Small intestine (tissue), 7 donors: ENCODE data around the gene MAP4K4. TPM values are rescaled to one million over a fixed set of nuclear protein-coding genes. Genes with fewer than 3 reads are reported as not detected.
A peak's percentile ranks its signal among the peaks of the same experiment; 100 is the strongest.
"Not testable (repeated sequence)": the region's sequence is repeated elsewhere in the genome, so short reads cannot be mapped to it uniquely, and the experiment has no call there.

Source experiments
- DNase-seq, 2 donors: peaks; one replicate each; pipeline versions ENCODE4 v3.0.0 to v3.0.0-alpha.2; 2013
- FAIRE-seq: peaks from 2 replicates; lab custom pipeline; 2012; peaks lifted over from hg19 to GRCh38; lab: Jason Lieb, UNC
- H3K27ac ChIP-seq, 3 donors: one replicate each; pipeline ENCODE4 v1.5.1; 2013; ENCODE audit warnings: low read length in 2 of 3, mild to moderate bottlenecking in 2 of 3, control low read depth in 1 of 3, inconsistent platforms in 1 of 3, low read depth in 1 of 3, moderate library complexity in 1 of 3
- H3K27me3 ChIP-seq, 3 donors: one replicate each; pipeline ENCODE4 v1.6.1; 2013; ENCODE audit warnings: low read length in 3 of 3, inconsistent platforms in 1 of 3; ENCODE audit not compliant: control insufficient read depth in 3 of 3, insufficient read depth in 3 of 3
- H3K36me3 ChIP-seq, 3 donors: one replicate each; pipeline ENCODE4 v1.6.1; 2013; ENCODE audit warnings: low read length in 3 of 3, inconsistent platforms in 1 of 3, low read depth in 1 of 3, mild to moderate bottlenecking in 1 of 3, moderate library complexity in 1 of 3; ENCODE audit not compliant: control insufficient read depth in 3 of 3, insufficient read depth in 2 of 3
- H3K4me1 ChIP-seq, 3 donors: one replicate each; pipeline ENCODE4 v1.6.1; 2013; ENCODE audit warnings: low read length in 2 of 3, inconsistent platforms in 1 of 3, low read depth in 1 of 3, mild to moderate bottlenecking in 1 of 3, moderate library complexity in 1 of 3; ENCODE audit not compliant: control insufficient read depth in 3 of 3, insufficient read depth in 2 of 3
- H3K4me3 ChIP-seq, 3 donors: one replicate each; pipeline ENCODE4 v1.5.1; 2013; ENCODE audit warnings: low read length in 3 of 3, control low read depth in 1 of 3, inconsistent platforms in 1 of 3, low read depth in 1 of 3, mild to moderate bottlenecking in 1 of 3, moderate library complexity in 1 of 3
- H3K9me3 ChIP-seq, 2 donors: one replicate each; pipeline ENCODE4 v1.6.1; 2013; ENCODE audit warnings: low read depth in 1 of 2, low read length in 1 of 2; ENCODE audit not compliant: control insufficient read depth in 2 of 2, insufficient read depth in 1 of 2
- WGBS, 3 donors: extraction: QIAGEN DNeasy Blood & Tissue Kit; methylation state at CpG; one replicate each; pipeline ENCODE4 v1.1.7; 2013; 5-methylcytosine and 5-hydroxymethylcytosine counted together
- polyA plus RNA-seq, 4 donors: library from polyadenylated mRNA; stranded (reverse) in 3 of 4; unstranded in 1 of 4; fragments of 200-250 nt in 3 of 4; fragments of 120-200 nt in 1 of 4; gene quantifications; one replicate each; pipeline versions ENCODE4 v1.2.1 to v1.2.3, GENCODE V29; 2013
- donor health status: healthy with polysubstance abuse.
- donor health status: control.
- donor health status: control.
- donor health status: Bipolar disorder and iron deficiency.
- donor health status: healthy.

MAP4K4 gene
- polyA plus RNA-seq, 4 donors = 8.5 to 26.5 (median 13.8) TPM

DNA sequence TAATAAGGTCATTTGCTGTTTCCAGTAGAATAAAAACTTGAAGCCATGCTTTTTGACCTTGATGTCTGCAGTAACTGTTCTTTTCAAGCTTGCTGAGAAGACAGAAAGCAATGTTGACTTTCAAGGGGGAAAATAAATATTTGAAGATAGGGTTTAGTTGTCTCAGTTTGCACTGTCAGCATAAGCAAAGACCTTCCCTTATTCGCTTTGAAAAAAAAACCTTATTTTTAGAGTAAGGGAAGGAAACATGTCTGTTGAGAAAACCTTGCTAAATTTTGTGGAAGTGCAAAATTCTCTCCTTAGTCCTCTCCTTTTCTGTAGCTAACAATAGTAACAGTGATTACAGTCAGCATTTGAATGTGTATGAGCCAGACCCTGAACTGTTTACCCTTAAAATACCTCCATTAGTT lies 43.1 kb downstream of the MAP4K4 start:
- FAIRE-seq = no peak
- 68 to 96% (median 81%) methylated on average over 1 of the region's 1 CpG for WGBS, 3 donors
- Histone ChIP-seq H3K4me3 (no peak overlapping the region), H3K4me1 (peaks cover 4 to 31% (median 17%) of the 10 kb centered on the region in 3 donors), H3K27ac (no peak overlapping the region), H3K36me3 (no peaks in the 10 kb centered on the region), H3K9me3 (no peaks in the 10 kb centered on the region), H3K27me3 (no peaks in the 10 kb centered on the region)
- no peak for DNase-seq

DNA sequence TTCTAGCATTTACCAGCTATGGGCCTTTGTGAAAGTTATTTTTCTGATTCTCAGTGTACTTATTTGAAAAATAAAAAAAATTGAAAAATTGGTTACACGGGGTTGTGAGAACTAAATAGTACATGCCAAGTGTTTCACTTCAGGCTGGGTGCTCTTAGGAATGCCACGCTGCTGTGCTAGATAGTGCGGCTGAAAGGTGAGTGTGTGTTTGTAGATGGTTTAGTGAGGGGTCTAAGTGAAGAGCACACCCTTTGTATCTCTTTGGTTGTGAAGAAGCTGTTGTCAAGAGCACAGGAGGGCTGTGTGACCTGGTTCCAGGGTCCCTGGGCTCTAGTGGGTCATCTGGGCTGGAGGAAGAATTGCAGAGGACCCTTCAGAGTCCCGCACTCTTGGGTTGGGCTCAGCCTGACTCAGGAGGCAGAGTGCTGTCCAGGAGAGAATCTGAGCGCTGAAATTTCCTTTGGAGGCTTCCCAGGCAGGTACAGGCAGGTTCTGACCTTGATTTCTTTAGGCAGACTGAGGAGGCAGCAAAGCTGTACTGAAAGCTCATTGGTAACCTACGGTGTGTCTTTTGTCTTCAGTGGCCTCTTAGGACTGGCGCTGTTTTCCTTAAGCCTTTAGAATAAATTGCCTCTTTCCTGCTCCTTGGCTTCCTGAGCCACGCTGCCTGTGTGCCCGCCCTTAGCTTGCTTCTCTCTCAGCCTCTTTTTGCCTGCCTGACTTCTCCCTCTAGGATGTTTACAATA lies 44.4 kb downstream of the MAP4K4 start:
- H3K36me3 ChIP-seq = no peaks in the 10 kb centered on the region
- WGBS, 3 donors = 59 to 76% (median 71%) methylated on average over 9 of the region's 9 CpGs
- H3K4me3 ChIP-seq = no peak overlapping the region
- no peaks in the 10 kb centered on the region for H3K27me3 ChIP-seq
- peaks cover 4 to 24% (median 11%) of the 10 kb centered on the region in 3 donors for H3K4me1 ChIP-seq
- H3K27ac ChIP-seq = peak overlapping the region in 1 of 3 donors; percentile 34
- FAIRE-seq = no peak
- DNase-seq = no peak
- no peaks in the 10 kb centered on the region for H3K9me3 ChIP-seq

DNA sequence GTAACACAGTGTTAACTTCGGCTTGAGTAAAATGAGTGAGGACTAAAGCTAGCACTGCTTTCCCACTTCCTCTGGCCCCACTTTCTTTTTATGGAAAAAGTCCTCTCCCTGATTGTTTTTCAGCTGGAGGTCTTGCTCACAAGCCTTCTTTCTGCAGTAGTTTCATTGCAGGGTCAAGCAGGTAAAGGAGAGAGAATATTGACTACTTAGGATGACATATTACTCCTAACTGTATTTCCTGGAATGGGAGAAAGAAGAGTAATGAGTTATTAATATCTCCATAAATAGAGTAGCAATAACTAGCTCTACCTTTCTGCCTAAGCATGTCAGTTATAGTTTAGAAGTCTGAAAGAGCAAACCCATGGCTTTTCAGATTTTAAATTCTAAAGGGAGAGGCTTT lies 45.0 kb downstream of the MAP4K4 start:
- FAIRE-seq (no peak), DNase-seq (no peak)
- no peaks in the 10 kb centered on the region for H3K9me3 ChIP-seq
- H3K4me3 ChIP-seq = no peak overlapping the region
- 56 to 76% (median 76%) methylated on average over 1 of the region's 1 CpG for WGBS, 3 donors
- no peaks in the 10 kb centered on the region for H3K36me3 ChIP-seq
- H3K27me3 ChIP-seq = no peaks in the 10 kb centered on the region
- H3K27ac ChIP-seq = peak overlapping the region in 1 of 3 donors; percentile 34
- peaks cover 3 to 22% (median 15%) of the 10 kb centered on the region in 3 donors for H3K4me1 ChIP-seq

DNA sequence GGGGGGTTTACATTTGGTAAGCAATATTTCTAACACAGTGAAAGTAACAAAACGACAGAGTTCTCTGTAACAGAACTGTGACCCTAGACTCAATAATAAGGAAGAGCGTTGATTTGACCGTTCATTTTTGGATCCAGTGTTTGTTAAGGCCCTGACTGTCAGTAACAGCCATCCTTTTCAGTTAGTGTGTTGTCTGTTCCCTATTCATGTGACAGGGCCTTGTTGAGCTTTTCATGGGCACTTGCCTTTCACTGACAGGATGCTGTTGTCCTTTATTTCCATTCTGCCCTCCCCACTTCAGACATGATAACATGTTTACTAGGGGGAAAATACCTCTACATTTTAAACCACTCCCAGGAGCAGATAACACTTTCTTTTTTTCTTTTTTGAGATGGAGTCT lies 45.8 kb downstream of the MAP4K4 start:
- 78 to 92% (median 84%) methylated on average over 3 of the region's 3 CpGs for WGBS, 3 donors
- H3K4me1 ChIP-seq = peaks cover 0 to 19% (median 17%) of the 10 kb centered on the region in 3 donors
- H3K27ac ChIP-seq = no peak overlapping the region
- H3K27me3 ChIP-seq = no peaks in the 10 kb centered on the region
- no peaks in the 10 kb centered on the region for H3K9me3 ChIP-seq
- FAIRE-seq (no peak), DNase-seq (no peak)
- no peaks in the 10 kb centered on the region for H3K36me3 ChIP-seq
- no peak overlapping the region for H3K4me3 ChIP-seq

DNA sequence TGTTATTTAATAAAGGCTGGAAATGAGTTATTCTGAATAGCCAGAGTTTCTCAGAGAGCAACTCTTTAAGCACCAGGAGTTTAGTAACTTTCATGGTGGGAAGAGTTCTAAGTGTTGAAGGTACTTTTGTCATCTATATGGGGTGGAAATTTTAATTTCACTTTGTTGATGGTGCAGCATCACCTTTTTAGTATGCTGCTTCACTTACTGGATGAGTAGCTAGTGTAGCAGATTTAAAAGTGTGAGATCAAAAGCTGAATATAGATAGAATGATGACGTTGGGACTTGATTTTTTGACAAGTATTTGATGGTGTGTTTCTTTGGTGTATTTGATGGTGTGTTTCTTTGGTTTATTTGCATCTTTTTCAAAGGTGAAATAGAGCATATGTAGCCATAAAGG lies 47.3 kb downstream of the MAP4K4 start:
- 53 to 72% (median 66%) methylated on average over 1 of the region's 1 CpG for WGBS, 3 donors
- Histone ChIP-seq H3K4me1 (peaks cover 0 to 17% (median 13%) of the 10 kb centered on the region in 3 donors), H3K27me3 (no peaks in the 10 kb centered on the region), H3K36me3 (no peaks in the 10 kb centered on the region), H3K27ac (no peak overlapping the region), H3K4me3 (no peak overlapping the region), H3K9me3 (no peaks in the 10 kb centered on the region)
- DNase-seq = no peak
- no peak for FAIRE-seq

DNA sequence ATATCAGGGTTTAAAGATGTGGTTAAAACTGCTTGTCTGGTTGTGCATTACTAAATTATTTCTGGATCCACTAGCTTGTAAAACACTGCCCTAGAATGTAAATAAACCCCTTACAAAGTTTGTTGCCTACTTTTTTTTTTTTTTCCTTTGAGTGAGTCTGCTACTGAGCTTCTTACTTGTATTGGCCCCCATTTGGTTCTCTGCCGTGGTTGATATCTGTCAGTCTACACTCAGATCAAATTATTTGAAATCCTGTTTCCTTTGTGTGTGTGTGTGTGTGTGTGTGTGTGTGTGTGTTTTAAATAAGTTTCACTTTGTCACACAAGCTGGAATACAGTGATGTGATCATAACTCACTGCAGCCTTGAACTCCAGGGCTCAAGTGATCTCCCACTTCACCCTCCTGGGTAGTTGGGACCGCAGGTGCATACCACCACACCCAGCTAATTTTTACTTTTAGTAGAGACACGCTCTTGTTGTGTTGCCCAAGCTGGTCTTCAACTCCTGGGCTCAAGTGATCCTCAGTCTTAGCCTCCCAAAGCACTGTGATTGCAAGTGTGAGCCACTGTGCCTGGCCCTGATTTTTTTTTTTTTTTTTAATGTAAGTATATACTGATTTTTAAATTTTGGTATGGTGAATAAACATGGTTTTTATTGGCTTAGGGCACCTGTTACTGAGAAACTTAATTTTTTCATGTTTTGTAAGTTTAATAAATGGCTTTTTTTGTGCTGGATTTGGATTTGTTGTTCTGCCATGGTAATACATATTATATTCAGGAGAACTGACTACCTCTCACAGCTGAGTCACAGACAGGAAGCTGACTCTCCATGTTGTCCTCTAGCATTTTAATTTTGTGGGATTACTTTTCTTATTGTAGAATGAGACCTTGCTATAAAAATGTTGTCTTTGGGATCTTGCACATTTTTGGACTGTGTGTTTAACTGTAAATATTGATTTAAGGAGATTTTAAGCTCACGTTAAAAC lies 48.5 kb downstream of the MAP4K4 start:
- Histone ChIP-seq H3K4me1 (peaks cover 0 to 17% (median 13%) of the 10 kb centered on the region in 3 donors), H3K36me3 (no peaks in the 10 kb centered on the region), H3K4me3 (no peak overlapping the region), H3K9me3 (no peaks in the 10 kb centered on the region), H3K27ac (peak overlapping the region in 1 of 3 donors; percentile 4), H3K27me3 (no peaks in the 10 kb centered on the region)
- WGBS, 3 donors = 71 to 78% (median 77%) methylated on average over 4 of the region's 4 CpGs
- no peak for FAIRE-seq
- DNase-seq = no peak

DNA sequence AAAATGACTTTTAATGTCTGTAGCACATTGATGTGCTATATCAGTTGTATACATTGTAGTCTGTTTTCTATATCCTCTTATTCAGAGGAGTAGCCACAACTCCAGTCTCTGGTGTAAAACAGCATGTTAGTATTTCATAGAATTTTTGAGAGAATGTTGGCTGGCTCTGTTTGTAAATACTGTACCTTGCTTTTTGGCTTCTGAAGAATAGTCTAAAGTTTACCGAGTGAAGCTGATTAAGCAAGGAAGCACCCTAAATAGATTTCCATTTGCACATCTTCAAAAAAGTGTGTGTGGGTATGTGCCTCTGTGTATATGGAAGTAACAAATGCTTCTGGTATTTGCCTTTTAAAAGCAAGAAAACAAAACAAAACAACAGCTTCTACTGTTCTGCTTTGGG lies 50.5 kb downstream of the MAP4K4 start:
- Histone ChIP-seq H3K27me3 (no peaks in the 10 kb centered on the region), H3K27ac (no peak overlapping the region), H3K4me3 (no peak overlapping the region), H3K4me1 (peaks cover 0 to 10% (median 5%) of the 10 kb centered on the region in 3 donors), H3K9me3 (no peaks in the 10 kb centered on the region), H3K36me3 (no peaks in the 10 kb centered on the region)
- 50 to 71% (median 54%) methylated on average over 1 of the region's 1 CpG for WGBS, 3 donors
- FAIRE-seq (no peak), DNase-seq (no peak)

DNA sequence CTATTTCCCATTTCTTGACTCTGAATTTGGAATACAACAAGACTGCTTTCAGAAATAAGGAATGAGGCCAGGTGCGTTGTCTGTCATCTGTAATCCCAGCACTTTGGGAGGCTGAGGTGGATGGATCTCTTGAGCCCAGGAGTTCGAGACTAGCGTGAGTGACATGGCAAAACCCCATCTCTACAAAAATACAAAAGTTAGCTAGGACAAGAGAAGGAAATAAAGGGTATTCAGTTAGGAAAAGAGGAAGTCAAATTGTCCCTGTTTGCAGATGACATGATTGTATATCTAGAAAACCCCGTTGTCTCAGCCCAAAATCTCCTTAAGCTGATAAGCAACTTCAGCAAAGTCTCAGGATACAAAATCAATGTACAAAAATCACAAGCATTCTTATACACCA lies 51.0 kb downstream of the MAP4K4 start:
- not testable (repeated sequence) for H3K36me3 ChIP-seq, H3K9me3 ChIP-seq, DNase-seq, H3K27ac ChIP-seq, H3K27me3 ChIP-seq, FAIRE-seq, H3K4me3 ChIP-seq
- WGBS, 3 donors = 78 to 96% (median 95%) methylated on average over 3 to 4 of the region's 4 CpGs
- H3K4me1 ChIP-seq = peaks cover 0 to 15% (median 5%) of the 10 kb centered on the region in 3 donors
